AG08396 (cell line): Measurements from ENCODE around the gene ARSI.
A peak's percentile ranks its signal among the peaks of the same experiment; 100 is the strongest.

ENCODE experiments used
- DNase-seq: peaks from one replicate; pipeline ENCODE4 v3.0.0; 2012; ENCODE audit warnings: low spot score, mixed read lengths

The ARSI gene

DNA sequence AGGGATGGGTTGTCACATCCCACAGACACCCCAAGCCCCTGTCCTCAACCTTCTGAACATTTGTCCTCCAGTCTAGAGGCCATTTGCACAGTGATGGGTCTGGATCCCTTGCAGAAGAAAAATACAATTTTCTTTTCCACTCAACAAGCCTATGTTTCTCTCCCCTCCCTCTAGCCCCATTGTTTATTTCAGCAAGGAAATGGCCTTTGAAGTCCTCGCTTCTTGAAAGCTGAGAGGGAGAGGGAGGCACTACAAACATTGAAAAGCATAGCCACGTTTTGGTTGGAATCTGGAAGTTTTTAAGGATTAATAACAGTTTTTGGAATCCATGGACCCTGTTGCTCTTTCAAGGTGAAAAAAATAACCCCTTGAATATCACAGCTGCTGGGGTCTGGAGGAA, 24.0 kb upstream of the ARSI start:
- no peak for DNase-seq

DNA sequence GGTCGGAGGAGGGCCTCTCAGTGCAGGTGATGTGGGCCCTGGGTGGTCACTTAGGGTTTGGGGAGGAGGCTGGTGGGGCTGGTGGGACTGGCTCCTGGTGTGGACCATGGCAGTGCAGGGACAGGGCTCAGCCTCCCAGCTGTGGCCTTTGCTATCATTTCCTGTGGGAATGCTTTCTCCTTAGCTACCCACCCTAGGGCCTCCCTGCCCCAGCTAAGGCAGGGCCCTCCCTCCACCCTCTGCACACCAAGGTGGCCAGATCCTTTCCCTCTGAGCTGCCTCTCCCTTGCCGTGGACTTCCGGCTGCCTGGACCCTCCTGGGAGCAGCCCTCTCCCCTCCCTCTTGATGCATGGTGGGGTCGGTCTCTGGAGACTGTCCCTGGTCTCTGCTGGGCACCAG, 22.7 kb upstream of the ARSI start:
- no peak for DNase-seq

DNA sequence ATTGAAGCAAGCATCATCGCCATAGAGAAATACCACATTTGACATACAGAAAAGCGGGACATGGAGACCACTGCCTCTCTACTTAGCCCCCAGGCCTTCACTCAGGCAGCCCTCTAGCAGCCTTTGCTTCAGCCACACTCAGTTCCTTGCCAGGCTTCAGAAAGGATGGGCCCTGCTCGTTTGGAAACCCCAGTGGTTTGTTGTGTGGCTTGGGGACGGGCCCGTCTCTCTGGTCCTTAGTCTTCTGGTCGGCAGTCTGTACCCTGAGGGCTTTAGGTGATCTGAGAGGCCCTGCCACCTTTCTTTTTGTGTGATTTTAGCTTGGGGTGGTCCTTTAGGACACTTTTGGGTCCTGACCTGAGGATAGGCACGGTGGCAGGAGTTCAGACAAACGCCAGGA, 21.1 kb upstream of the ARSI start:
- no peak for DNase-seq

DNA sequence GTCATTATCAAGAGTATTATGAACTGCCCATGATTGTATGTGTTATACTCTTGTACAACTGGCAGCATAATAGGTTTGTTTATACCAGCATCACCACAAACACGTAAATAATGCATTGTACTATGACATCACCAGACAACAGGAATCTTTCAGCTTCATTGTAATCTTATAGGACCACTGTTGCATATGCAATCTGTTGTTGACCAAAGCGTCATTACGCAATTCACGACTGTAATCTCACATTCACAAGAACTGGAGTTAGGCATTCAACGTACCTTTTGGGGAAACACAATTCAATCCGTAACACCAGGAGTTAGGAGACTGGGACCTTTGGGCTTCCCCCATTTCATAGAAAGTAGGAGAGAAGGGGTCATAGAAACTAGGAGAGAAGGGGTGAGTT, 20.4 kb upstream of the ARSI start:
- no peak for DNase-seq

DNA sequence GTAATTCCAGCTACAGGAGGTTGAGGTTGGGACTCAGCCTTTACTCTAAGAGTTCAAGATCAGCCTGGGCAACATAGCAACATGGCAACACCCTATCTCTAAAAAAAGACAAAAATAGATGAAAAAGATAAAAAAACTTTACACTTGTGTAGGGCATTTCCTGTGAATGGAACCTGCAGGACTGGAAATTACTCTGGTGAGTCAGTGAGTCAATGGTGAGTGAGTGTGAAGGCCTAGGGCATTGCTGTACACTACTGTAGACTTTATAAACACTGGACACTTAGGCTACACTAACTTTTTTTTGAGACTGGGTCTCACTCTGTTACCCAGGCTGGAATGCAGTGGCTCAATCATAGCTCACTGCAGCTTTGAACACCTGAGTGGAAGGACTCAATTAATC, 19.5 kb upstream of the ARSI start:
- DNase-seq: no peak

DNA sequence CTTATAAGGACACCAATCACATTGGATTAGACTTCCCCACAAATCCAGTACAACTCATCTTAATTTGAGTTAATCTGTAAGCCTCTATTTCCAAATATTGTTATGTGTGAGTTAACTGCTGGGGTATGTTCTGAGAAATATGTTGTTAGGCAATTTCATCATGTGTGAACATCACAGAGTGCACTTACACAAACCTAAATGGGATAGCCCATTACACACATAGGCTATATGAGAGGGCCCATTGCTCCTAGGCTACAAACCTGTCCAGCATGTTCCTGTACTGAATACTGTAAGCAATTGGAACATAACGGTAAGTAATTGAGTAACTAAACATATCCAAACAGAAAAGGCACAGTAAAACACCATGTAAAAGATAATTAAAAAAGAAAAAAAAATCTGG, 19.1 kb upstream of the ARSI start:
- DNase-seq: no peak

DNA sequence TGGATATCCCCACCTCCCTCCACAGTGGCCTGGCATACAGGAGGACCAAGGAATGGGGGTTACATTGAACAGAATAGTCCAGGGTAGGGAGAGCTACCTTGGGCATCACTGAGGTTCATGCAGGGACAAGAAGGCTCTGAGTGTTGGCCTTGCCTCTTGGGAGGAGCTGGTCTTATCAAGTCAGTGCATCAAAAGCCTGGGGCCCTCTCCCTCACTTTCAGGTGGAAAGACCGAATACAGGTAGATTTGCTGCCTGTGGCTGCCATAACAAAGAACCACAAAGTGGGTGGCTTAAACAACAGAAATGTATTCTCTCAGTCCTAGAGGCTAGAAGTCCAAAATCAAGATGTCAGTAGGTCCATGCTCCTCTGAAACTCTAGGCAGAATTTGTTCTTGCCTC, 18.5 kb upstream of the ARSI start:
- DNase-seq: no peak

DNA sequence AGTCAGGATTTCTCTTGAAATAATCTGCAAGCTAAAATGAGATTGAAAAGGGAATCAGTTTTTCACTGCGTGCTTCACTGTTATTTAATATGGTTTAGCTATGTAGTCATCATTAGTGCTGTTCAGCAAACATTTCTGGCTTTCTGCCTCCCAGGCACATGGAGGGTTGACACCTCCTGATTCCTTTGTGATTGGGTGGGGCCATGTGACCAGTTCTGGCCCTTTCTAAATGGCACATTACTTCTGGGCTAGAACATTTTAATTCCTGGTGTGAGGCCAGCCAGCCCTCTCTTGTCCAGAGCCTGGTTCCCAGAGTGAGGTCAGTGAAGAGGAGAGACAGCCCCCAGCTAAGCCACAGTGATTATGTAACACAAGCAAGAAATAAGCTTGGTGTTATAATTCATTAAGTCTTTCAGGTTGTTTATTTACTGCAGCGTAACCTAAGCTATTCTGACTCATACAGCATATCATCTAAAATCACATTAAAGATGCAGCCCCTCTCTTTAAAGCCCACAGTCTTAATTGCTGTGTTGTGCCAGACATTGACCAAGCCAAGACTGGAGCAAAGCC, 17.4 kb upstream of the ARSI start:
- peak; percentile 72 for DNase-seq

DNA sequence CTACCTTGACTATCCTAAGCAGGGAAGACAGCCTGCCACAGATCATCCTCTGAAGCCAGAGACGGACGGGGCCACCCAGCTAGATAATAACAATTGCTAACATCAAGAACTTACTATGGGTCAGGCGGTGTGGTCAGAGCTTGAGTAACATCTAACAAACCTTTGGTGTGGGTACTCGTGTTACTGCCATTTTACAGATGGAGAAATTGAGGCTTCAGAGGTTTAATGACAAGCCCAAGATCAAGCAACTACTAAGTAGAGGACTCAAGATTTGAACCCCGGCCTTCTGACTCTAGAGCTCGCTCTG, 16.7 kb upstream of the ARSI start:
- DNase-seq: no peak

DNA sequence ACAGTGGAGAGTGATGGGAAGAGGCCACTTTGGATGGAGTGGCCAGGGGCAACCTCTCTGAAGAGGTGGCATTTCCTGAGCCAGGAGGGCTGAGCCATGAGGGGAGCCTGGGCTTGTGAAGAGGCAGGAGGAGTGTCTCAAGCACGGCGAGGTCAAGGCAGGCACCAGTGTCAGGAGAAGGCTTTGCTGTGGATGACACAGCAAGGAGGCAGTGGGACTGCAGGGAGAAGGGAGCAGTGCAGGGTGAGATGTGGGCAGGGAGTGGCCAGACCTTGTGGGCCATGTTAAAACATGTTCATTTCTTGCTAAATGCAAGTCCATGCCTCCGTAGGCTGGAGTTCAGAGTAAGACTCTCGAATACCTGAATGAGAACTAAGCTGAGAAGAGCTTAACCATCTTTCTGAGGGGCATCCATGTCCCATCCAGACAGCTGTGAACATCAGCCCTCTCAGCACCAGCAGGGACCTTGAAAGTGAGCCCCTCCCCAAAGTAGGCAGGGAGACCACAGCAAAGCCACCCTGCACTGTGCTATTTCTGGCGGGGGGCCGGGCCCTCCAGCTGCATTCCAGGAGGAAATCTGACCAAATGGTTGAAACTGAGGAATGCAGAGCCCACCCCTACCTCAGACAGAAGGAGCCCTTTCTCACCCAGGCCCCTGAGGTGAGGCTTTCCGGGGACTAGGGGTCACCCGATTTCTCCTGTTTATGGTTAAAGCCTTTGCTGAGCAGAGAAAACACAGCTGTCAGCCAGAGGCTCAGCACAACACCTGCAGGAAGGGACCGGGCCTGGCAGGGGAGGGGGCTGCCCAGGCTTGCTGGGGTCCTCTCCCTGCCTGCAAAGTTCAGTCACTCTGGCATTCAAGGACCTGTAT, 16.1 kb upstream of the ARSI start:
- DNase-seq: no peak

DNA sequence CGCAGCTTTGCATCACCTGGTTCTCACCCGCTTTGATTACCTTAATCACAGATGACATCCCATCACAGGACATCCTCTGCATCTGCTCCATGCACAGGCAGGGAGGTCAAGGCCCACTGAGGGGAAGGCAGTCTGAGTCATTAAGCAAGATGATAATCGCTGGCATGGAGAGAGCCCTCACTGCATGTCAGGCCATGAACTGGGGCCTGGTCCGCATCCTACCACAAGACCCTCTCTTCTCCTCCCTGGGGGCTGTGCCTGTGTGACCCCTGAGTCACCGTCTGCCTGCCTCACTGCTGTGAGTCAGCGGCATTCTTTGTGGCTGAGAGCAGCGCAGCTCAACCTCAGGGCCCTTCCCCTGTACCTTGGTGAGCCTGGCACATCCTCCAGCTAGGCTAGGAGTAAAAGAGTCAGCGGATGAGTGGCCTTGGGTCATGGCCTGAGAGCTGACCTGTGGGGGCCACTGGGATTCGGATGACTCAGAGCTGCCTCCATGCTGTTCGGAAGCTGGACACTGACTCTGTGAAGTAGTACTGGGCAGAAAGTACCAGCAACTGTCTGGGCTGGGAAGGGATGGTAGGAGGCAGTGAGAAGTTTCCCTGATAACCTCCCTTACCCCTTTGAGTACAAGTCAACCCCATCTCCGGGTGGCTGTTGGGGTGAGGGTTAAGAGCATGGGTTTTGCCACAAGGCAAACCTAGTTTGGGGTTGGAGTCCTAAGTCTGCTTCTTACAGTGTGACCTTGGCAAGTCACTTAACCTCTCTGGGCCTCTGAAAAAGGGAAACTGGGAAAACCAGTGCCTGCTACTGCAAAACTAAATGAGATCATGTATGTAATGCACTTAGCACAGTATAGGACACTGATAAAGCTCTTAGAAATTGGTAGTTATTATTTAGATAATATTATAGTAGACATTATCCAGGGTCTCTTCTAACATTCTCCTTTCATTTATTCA, 14.6 kb upstream of the ARSI start:
- peak; percentile 88 for DNase-seq

DNA sequence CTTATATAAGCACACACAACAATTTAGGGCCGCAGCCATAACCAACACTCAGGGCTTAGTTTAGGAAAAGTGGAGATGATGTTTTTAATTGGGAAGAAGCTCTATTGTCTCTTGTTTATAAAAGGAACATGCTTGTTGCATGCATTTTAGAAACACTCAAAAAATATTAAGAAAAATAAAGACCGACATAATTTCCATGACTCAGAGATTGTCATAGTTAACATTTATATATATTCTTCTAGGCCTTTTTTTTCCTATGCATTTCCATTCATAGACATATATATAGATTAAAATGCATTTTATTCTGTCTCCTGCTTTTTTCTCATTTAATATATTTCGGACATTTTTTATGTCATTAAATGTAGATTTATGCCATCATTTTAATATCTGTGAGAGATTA, 13.6 kb upstream of the ARSI start:
- DNase-seq: no peak

DNA sequence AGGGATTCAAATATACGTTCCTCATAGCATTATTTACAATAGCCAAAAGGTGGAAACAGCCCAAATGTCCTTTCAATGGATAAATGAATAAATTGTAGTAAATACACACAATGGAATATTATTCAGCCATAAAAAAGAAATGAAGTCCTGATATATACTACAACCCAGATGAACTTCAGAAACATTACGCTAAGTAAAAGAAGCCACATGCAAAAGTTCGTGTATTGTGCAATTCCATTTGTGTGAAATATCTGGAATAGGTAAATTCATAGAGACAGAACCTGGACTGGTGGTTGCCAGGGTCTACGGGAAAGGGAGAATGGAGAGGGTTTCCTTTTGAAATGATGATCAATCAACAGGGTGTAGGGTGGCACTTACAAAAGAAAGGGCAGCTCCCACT, 12.5 kb upstream of the ARSI start:
- DNase-seq: no peak

DNA sequence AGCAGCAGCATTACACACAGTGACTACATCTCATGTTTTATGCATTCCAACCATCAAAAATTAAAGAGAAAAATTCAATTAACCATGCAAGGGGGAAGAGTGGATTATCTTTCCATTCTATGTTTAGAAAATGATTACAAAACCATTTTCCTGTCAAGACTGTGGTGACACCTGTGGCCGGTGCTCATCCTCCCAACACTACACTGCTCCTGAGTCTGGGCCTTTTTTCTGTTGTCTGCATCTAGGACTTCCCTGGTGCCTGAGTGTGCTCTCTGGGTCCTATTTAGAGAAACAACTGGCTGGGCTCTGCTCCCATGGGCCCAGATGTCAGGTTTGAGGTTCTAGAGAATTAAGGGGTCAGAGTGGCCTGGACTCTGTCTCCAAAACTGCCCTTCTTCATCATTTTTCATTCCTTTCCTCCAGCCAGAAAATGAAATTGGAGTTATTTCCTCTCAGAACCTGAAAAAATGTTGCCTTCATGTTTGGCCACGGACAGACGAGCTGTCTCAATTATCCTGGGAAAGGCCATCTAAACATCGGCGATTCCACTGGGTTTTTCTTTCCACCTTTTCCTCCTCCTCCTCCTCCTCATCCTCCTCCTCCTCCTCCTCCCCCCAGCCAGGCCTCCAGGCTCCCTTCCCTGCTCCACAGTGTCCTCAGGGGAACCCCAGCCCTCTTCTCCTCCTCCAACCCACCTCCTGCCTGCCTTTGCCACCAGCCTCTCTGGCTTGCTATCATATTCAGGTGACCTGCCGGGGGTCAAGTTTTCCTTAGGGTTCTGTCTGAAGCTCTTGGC, 11.4 kb upstream of the ARSI start:
- DNase-seq: no peak

DNA sequence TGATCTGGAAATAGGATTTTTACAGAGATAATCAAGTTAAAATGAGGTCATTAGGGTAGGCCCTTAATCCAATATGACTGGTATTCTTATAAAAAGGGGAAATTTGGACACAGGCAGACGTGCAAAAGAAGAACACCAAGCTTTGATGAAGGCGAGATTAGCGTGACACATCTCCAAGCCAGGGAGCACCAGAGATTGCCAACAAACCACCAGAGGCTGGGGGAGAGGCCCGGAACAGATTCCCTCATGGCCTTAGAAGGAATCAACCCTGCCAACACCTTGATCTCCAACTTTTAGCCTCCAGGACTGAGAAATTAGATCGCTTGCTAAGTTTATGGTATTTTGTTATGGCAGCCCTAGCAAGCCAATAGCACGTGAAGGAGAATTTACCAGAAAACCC, 10.8 kb upstream of the ARSI start:
- no peak for DNase-seq

DNA sequence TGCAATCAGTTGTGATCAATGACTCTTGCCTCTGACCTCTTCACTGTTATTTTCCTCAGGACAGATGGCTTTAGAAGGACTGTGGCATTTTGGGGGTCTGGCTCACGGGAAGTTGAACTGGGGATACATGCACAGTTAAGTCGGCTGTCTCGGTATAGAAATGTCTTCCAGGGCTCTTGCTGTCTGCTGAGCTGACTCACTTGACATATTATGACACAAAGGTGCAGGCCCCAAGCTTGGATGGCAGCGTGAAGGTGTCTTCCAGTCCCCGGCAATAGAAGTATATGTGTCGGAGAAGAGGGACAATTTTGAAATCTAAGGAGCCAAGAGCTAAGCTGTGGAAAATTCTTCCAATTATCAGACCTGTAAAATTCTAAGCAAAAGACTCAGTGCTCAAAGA, 9.8 kb upstream of the ARSI start:
- DNase-seq: no peak

DNA sequence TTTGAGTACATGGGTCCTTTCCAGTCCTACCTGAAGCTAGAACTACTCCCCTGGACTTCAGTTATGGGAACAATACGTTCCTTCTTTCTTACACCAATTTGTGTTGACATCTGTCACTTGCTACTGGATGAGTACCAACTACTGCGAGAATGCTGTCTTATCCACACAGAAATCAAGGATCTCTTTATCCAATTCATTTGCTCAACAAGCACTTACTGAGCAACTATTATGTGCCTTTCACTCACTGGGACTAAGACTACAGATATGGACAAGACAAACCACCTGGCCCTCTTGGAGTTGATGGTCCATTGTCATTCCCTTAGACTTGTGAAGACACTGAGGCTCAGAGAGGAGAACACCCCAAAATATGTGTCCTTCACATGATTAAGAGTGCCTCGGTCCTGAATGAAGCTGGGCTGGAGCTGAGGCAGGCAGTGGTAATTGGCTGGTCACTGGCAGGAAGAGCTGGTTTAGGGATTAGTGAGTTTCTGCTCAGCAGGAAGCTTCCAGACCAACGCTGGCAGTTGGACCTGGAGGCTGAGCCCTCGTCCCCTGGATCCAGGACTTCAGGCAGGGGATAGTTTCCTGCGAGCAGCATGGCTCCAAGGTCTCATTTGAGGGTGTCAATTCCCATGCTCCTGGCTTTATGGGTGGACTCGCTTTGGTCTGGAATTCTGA, 8.4 kb upstream of the ARSI start:
- no peak for DNase-seq

DNA sequence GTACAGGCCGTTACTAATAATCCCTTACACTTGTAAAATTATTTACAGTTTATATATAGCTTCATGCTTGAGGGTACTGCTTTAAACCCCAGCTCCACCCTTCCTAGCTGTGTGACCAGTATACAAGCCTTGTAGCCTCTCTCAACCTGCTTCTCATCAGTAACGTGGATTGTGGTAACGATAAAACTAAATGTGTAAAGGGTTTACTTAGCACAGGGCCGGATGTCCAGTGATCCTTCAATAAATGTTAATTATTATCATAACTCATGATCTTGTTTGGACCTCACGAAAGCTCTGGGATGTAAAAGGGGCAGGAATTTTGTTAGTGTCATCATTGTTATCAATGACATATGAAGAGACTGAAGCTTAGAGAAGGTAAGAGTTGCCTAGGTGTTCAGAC, 7.5 kb upstream of the ARSI start:
- DNase-seq: no peak

DNA sequence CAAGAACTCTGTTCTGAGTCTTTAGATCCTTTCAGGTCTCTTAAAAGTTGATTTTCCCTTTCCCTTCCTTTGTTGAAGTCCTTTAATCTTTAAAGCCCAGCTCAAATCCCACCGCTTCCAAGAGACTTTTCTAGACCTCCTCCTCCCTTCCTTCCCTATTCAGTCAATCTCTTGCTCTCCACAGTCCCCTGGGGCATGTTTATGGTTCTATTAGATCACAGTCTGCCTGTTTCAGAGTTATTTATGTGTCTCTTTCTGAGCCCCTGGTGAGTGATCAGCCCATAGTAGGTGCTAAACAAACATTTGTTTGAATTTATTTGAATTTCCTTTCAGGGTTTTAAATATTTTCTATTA, 7.2 kb upstream of the ARSI start:
- no peak for DNase-seq

DNA sequence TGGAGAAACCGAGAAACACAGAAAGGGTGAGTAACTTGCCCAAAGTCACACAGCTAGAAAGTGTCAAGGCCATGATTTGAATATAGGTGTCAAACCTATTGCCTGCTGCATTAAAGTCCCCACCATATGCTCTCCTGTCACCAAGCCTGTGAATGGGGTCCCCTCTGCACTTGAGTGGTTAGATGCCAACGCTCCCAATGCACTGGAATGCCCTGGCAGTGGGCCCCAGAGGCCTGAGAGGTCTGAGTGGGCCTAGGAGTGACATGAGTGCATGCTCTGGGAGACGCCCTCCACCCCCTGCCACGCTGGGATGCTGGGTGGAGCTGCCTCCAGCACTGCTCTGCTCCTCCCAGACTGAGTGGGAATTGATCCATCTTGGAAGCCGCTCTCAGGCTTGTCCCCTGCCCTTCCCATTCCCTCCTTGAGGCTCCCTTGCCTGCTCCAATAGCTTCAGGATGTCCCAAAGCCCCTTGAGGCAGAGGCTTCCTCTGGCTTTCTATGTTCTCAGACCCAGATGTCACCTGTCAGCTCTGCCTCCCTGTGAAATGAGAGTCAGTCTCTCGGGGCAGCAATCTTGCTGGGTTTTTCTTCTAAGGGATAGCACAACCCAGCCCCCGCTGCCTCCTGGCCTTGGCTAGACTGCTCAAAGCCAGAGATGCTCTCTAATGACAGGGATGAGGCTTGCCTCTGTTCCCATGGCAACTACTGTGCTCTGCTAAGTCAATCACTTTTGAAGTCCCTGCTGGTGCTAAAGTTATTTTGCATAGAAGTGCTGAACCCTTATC, 6.6 kb upstream of the ARSI start:
- DNase-seq: no peak
